ENCODE results near the gene TXNDC12. TPM values are rescaled to one million over a fixed set of nuclear protein-coding genes. Genes with fewer than 3 reads are reported as not detected.

Gene TXNDC12
- total RNA-seq, 1 donor from 2014 or later = 44.8 TPM

DNA sequence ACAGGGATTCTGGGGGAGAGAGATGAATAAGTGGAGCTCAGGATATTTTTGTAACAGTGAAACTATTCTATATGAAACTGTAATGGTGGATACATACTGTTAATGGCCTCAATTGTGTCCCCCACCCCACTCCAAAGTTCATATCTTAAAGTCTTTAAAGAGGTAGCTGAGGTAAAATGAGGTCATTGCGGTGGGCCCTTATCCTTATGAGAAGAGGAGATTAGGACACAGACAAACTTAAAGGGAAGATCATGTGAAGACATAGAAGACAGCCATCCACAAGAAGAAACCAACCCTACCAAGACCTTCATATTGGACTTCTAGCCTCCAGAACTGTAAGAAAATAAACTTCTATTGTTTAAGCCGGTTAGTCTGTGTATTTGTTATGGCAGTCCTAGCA, 9.8 kb downstream of the TXNDC12 start:
- no peaks in the 10 kb centered on the region for H3K9me3 ChIP-seq
- intact Hi-C loops (cut with DNase I) = no loop called here
- ATAC-seq (no peak), DNase-seq (no peak)
- TF ChIP-seq, protein P1, sequence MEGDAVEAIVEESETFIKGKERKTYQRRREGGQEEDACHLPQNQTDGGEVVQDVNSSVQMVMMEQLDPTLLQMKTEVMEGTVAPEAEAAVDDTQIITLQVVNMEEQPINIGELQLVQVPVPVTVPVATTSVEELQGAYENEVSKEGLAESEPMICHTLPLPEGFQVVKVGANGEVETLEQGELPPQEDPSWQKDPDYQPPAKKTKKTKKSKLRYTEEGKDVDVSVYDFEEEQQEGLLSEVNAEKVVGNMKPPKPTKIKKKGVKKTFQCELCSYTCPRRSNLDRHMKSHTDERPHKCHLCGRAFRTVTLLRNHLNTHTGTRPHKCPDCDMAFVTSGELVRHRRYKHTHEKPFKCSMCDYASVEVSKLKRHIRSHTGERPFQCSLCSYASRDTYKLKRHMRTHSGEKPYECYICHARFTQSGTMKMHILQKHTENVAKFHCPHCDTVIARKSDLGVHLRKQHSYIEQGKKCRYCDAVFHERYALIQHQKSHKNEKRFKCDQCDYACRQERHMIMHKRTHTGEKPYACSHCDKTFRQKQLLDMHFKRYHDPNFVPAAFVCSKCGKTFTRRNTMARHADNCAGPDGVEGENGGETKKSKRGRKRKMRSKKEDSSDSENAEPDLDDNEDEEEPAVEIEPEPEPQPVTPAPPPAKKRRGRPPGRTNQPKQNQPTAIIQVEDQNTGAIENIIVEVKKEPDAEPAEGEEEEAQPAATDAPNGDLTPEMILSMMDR (IDR thresholded peaks at IDR 0.05) = no peak
- H3K4me3 ChIP-seq = no peak overlapping the region
- H3K36me3 ChIP-seq = peaks cover 15% of the 10 kb centered on the region
- no peak overlapping the region for H3K27ac ChIP-seq
- no peaks in the 10 kb centered on the region for H3K27me3 ChIP-seq
- H3K4me1 ChIP-seq = no peaks in the 10 kb centered on the region

DNA sequence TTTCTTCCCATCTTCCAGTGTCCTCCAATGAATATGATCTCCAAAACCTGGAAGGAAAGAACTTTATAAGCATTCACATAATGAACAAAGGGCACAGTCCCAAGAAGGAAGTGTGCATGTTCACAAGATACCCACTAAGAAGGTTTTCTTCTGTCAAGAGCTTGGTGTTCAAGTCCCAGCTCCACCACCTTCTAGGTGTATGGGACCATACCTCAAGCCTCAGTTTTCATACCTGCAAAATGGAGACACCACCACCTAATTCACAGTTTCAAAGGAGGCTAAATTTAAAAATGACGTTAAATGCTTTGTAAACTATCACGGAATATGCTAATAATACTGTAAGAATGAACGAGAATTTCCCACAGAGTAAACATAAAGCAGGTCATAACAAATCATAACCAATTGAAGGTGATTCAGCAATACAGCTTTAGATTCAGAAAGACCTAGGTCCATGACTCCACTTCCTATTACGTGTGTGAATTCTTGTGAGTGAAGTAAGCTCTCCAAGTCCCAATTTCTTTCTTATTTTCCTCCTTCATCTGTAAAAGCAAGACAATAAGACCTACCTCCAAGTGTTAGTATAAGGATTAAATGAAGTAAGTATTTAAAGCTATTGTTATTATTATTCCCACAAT, 13.3 kb downstream of the TXNDC12 start:
- Histone ChIP-seq H3K9me3 (no peaks in the 10 kb centered on the region), H3K4me3 (no peak overlapping the region), H3K27ac (no peak overlapping the region), H3K4me1 (peaks cover 8% of the 10 kb centered on the region), H3K27me3 (no peaks in the 10 kb centered on the region), H3K36me3 (peaks cover 30% of the 10 kb centered on the region)
- TF ChIP-seq, protein P1 (IDR thresholded peaks at IDR 0.05) = no peak
- intact Hi-C loops (cut with DNase I) = no loop called here
- DNase-seq (no peak), ATAC-seq (no peak)

DNA sequence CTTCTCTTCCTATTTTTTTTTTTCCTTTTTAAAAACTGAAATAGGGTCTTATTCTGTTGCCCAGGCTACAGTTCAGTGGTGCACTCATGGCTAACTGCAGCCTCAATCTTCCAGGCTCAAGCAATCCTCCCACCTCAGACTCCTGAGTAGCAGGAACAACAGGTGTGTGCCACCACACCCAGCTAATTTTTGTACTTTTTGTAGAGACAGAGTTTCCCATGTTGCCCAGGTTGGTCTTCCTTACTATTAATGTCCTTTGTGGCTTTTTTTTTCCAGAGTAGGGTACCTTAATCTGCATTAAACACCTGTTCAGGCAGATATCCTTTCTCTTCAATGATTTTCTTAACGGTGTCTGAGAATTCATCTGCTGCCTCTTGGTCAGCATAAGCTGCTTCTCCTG, 17.1 kb downstream of the TXNDC12 start:
- no peak overlapping the region for H3K4me3 ChIP-seq
- intact Hi-C loops (cut with DNase I) = no loop called here
- DNase-seq = no peak
- peaks cover 30% of the 10 kb centered on the region for H3K36me3 ChIP-seq
- H3K27ac ChIP-seq = no peak overlapping the region
- ATAC-seq = no peak
- H3K27me3 ChIP-seq = no peaks in the 10 kb centered on the region
- H3K4me1 ChIP-seq = peaks cover 8% of the 10 kb centered on the region
- H3K9me3 ChIP-seq = no peaks in the 10 kb centered on the region
- TF ChIP-seq, protein P1 (IDR thresholded peaks at IDR 0.05) = no peak

DNA sequence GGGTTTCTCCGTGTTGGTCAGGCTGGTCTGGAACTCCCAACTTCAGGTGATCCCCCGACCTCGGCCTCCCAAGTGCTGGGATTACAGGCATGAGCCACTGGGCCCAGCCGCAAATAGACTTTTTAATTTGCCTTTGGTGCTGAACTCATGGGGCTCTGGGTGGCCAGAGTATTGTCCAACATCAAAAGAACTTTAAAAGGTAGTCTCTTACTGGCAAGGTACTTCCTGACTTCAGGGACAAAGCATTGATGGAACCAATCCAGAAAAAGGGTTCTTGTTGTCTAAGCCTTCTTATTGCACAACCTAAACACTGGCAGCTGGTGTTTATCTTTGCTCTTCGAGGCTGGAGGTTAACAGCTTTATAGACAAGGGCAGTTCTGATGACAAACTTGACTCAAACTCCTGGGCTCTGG, 17.6 kb downstream of the TXNDC12 start:
- H3K27ac ChIP-seq = no peak overlapping the region
- intact Hi-C loops (cut with DNase I) = no loop called here
- no peak for ATAC-seq
- TF ChIP-seq, protein P1 (IDR thresholded peaks at IDR 0.05) = no peak
- H3K4me1 ChIP-seq = peaks cover 12% of the 10 kb centered on the region
- H3K4me3 ChIP-seq = no peak overlapping the region
- no peaks in the 10 kb centered on the region for H3K27me3 ChIP-seq
- no peaks in the 10 kb centered on the region for H3K9me3 ChIP-seq
- no peak for DNase-seq
- peaks cover 30% of the 10 kb centered on the region for H3K36me3 ChIP-seq

DNA sequence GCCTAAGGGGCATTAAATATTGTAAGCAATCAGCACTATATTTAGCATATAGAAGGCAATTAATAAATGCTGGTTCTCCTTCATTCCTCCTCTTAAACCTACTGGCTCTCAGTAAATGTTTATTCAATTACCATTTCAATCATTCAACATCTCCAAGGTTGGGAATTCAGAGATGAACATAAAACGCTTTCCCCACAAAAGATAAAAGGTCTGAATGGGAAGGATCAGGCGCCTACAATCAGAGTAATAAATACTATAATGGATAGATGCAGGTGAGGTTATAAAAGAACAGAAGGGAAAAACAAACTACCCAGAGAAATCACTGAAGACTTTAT, 21.0 kb downstream of the TXNDC12 start:
- intact Hi-C loops (cut with DNase I) = no loop called here
- ATAC-seq = no peak
- TF ChIP-seq, protein P1 (IDR thresholded peaks at IDR 0.05) = no peak
- Histone ChIP-seq H3K27ac (peak overlapping the region; percentile 92), H3K9me3 (no peaks in the 10 kb centered on the region), H3K4me1 (peaks cover 29% of the 10 kb centered on the region), H3K36me3 (peaks cover 7% of the 10 kb centered on the region), H3K27me3 (no peaks in the 10 kb centered on the region), H3K4me3 (peak overlapping the region; percentile 81)
- no peak for DNase-seq
